HG03520 (cell line): ENCODE results near the gene FOXI2.

ENCODE experiments used
- ATAC-seq: cut with Tn5 transposase; IDR thresholded peaks from one replicate; pipeline ENCODE4 v1.9.1; 2021; ENCODE audit warnings: mild to moderate bottlenecking, moderate library complexity; ENCODE audit not compliant: unreplicated experiment

Gene FOXI2

DNA sequence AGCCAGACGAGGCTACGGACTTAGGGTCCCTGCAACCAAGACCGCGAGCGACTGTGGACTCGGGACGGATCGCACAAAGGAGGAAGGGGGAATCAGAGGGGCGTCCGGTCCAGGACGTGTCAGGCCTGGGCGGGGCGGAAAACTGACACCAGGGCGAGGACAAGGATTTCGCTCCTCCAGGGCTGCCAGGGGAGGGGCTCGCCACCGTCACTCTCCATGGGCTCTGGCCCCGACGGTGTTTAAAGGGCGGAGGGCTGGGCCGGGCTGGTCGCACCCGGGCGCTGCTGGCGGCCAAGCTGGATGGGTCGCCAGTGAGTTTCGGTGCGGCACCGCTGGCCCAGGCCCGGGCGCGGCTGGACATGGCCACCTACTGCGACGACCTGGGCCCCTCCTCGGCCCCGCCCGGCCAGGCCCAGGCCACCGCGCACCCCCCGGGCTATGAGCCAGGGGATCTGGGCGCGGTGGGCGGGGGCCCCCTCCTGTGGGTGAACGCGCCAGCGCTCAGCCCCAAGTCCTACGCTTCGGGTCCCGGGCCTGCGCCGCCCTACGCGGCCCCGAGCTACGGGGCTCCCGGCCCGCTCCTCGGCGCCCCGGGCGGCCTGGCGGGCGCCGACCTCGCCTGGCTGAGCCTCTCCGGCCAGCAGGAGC lies at the start of gene FOXI2:
FOXI2 (plus strand) TSS at position 271 of the 648 bp plus-strand sequence; CDS start at position 360, 89 bp downstream.
- no peak for ATAC-seq

GRCh38 chr10:127687548-127687947 lies 49.4 kb upstream of the FOXI2 start:
- ATAC-seq, result no peak

- ATAC-seq, result no peak
These were observed 46.7 kb upstream of the FOXI2 start for GRCh38 chr10:127690176-127690835.

- peak; percentile 88 for ATAC-seq
These were observed 42.3 kb upstream of the FOXI2 start for GRCh38 chr10:127694580-127695193.

DNA sequence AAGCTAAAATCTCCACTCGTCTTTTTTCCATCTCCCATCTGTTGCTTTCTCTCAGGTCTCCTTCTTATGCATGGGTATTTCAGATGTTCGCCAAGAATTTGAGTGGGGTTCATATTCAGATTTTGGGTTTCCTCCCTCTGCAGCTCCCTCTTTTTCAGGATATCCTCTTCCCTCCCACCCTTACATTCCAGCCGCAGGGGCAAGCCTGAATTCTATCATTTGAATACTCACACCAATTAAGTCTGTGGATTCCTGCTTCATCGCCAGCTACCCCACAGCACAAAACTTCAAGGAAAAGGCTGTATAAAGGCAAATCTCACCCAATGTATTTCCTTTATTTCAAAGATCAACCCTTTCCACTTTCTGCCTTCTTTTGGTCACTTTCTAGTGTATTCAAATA lies 41.6 kb upstream of the FOXI2 start:
- ATAC-seq, result no peak

DNA sequence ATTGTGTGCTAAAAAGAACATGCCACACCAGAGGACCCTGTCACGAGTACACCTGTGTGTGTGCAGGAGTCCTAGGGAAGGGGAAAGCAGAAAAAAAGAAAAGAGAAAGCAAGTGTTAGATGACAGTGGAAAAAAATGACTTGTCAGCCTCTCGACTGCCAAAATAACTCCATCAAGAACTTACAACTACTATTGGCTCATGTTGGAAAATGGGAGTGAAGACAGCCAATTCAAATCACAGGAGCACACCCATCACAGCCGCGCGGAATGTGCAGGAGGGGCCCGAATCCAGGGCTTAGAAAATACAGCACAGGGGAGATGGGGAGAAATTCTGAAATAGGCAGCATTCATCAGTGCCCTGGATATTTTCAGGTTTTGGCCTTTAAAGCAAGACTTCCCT lies 38.1 kb upstream of the FOXI2 start:
- ATAC-seq, result no peak

DNA sequence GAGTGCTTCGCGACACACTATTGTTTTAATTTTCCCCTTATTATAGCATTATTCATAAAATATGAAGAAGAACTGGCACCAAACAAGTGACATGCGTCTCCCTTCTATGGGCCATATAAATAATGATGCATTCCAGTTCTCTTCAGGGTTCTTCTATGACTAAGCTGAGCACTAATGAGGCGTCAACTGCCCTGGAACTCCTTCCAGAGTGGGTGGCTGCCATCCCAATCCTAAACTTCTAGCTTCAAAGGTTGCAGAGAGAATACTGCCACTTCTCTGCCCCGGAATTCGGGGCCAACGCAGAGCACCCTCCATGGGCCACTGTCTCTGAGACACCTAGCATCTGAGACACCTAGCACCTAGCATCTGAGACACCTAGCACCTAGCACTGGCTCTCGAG lies 37.7 kb upstream of the FOXI2 start:
- ATAC-seq, result no peak

GRCh38 chr10:127702271-127702670 lies 34.7 kb upstream of the FOXI2 start:
- no peak for ATAC-seq

DNA sequence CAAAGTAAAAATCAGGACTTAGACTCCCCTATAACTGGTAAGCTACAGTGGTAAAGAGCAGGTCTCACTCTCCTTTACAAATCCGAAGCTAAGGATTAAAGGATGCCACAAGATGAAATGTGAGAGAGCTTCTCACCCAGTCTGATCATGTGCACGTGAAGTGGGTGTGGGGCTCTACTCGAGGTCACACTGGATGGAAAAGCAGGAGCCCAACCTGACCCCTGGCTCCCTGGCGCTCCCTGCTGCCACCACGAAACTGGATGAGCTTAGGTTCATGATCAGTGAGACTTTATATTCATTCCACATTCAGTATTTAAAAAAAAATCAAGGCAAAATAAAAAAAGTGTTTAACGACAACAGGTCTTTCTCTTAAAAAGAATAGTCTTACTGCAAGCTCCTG lies 21.7 kb upstream of the FOXI2 start:
- no peak for ATAC-seq

GRCh38 chr10:127715782-127716378 lies 21.1 kb upstream of the FOXI2 start:
- no peak for ATAC-seq

GRCh38 chr10:127720142-127720541 lies 16.8 kb upstream of the FOXI2 start:
- ATAC-seq, result no peak

DNA sequence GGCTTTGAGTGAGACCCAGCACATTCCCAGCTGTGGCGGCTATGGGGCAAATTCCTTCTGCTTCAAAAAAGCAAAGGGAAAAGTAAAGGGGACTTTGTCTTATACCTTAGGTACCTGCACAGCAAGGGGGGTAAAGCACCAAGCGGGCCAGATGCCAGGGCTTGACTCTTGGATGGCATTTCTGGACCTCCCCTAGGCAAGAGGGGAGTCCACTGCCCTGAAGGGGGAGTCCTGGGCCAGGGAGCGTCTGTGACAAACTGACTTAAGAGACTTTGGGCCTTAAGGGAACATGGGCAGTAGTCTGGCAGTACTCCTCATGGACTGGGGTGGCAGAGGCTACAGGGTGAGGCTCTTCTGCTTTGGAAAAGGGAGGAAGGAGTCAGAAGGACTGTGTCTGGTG lies 16.1 kb upstream of the FOXI2 start:
- ATAC-seq, result no peak

DNA sequence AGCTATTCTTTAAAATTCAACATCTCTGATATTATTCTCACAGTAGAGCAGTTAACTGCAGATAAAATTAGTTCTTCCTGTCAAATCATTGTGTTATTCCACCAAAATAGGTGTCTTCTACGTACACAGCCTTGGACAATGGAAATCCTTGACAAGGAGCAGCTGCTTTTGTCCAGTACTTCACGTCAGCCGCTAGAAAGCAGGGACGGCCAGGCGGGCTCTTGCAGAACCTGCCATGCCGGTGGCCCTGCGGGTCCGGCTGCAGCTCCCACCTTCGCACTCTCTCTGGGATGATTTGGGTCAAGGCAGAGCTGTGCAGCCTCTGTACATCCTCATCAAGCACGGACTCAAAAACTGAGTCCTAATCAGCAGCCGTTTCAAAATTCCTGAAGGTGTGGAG lies 2.2 kb upstream of the FOXI2 start:
- no peak for ATAC-seq

- ATAC-seq, result no peak
These were observed 1.8 kb upstream of the FOXI2 start for GRCh38 chr10:127735156-127735555.

DNA sequence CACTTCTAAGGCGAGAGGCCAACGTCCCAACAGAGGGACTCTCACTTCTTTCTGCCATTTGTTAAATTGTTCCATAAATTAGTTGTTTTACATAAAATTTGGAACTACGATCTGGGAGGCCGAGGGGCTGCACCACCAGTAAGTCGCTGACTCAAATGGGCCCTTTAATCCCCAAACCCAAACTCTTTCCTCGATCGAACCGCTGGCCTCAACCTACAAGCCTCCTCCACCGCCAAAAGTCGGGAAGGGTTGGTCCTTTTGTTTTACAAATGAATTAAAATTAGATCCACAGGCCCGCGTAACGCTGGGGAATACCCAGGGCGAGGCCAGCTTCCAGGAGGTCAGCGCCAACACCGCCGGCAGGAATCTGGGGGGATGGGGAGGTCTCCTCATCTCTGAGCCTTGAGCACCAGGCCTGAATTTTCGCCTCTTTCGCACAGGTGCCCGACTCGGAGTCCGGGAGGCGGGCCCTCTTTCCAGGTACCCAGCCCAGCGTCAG lies 1.2 kb upstream of the FOXI2 start:
- no peak for ATAC-seq

GRCh38 chr10:127736222-127736914 lies 617 bp upstream of the FOXI2 start:
- no peak for ATAC-seq

DNA sequence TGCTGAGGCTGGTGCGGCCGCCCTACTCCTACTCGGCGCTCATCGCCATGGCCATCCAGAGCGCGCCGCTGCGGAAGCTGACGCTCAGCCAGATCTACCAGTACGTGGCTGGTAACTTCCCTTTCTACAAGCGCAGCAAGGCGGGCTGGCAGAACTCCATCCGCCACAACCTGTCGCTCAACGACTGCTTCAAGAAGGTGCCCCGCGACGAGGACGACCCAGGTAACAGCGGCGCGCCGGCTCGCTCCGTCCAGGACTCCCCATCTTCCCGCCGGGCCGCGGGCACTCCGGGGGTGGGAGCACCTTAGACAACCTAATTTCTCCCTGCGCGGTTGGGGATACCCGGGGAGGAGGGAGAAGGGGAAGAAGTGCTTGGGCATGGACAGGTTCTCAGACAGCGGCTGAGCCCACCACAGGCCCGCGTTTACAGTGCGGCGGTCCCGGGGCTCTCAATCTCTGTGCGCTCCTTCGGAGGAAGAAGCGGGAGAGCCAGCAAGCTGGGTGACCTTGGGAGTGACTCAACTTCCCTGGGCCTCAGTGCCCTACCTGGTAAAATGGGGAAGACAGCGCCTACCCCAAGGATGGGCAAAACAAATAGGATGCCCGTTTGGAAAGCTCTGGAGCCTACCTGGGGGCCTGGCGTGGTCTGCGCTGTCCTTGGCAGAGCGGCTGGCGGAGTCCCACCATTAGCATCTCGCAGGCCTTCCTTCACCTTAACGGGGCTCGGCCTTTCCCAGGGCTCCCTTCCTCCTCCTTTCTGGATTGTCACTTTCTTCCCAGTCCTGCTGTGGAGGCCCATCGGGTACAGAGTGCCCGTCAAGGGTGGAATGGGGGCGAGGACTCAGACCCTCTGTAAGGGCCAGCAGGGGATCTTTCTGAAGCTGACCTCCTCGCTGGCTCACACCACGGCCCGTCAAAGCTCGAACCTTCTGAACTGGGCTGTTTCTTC lies 852 bp downstream of the FOXI2 start:
- ATAC-seq, result no peak

GRCh38 chr10:127738512-127739424 lies 1.8 kb downstream of the FOXI2 start:
- ATAC-seq, result no peak

GRCh38 chr10:127739908-127740307 lies 2.9 kb downstream of the FOXI2 start:
- no peak for ATAC-seq
